ENCODE measurements around the gene TOX2. TPM values are rescaled to one million over a fixed set of nuclear protein-coding genes. Genes with fewer than 3 reads are reported as not detected.

Gene TOX2
- total RNA-seq, 1 experiment from 2014 or later = not detected

DNA sequence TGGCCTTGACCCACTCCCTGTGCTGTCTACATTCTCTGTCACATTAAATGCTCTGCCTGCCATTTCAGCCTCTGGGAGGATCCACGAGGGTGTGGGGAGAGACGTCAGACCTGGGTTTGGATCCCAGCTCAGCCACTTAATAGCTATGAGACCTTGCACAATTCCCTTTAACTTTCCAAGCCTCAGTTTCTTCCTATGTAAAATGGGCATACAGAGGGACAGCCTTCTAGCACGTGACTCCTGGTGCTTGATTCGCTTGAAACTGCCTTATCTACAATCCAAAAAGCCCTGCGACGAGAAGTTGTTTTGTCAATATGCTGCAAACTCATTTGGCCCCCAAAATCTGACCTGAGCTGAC lies 40.0 kb downstream of the TOX2 start:
- Histone ChIP-seq H3K27me3 (replicated peaks; ENCODE audit: control insufficient read depth, insufficient read depth, low read length) (no peaks in the 10 kb centered on the region), H3K4me3 (ENCODE audit: low read depth, low read length) (no peak overlapping the region), H3K9me3 (no peaks in the 10 kb centered on the region; the same call in 1 of the 2 replicates), H3K36me3 (ENCODE audit: control insufficient read depth, insufficient read depth, low read length) (no peaks in the 10 kb centered on the region), H3K4me1 (no peaks in the 10 kb centered on the region; the same call in 1 of the 2 replicates)
- POLR2A ChIA-PET = no interaction called here
- Mint-ChIP-seq H3K36me3 (ENCODE audit: insufficient read depth, unreplicated experiment) (no peaks in the 10 kb centered on the region), H3K4me3 (ENCODE audit: unreplicated experiment) (no peak overlapping the region), H3K9me3 (ENCODE audit: unreplicated experiment) (peaks cover 17% of the 10 kb centered on the region), H3K27ac (ENCODE audit: unreplicated experiment) (no peak overlapping the region), H3K4me1 (ENCODE audit: low read depth, unreplicated experiment) (no peaks in the 10 kb centered on the region), H3K27me3 (ENCODE audit: insufficient read depth, unreplicated experiment) (peaks cover 12% of the 10 kb centered on the region)
- no TSS peak for BruUV-seq (replicated peaks)
- DNase-seq = no peak
- TF ChIP-seq, protein P1, sequence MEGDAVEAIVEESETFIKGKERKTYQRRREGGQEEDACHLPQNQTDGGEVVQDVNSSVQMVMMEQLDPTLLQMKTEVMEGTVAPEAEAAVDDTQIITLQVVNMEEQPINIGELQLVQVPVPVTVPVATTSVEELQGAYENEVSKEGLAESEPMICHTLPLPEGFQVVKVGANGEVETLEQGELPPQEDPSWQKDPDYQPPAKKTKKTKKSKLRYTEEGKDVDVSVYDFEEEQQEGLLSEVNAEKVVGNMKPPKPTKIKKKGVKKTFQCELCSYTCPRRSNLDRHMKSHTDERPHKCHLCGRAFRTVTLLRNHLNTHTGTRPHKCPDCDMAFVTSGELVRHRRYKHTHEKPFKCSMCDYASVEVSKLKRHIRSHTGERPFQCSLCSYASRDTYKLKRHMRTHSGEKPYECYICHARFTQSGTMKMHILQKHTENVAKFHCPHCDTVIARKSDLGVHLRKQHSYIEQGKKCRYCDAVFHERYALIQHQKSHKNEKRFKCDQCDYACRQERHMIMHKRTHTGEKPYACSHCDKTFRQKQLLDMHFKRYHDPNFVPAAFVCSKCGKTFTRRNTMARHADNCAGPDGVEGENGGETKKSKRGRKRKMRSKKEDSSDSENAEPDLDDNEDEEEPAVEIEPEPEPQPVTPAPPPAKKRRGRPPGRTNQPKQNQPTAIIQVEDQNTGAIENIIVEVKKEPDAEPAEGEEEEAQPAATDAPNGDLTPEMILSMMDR (IDR thresholded peaks at IDR 0.05; ENCODE audit: insufficient read depth in 1 of 2, low read depth in 1 of 2, low read length in 1 of 2, severe bottlenecking in 1 of 2, unreplicated experiment in 1 of 2) = no peak
- intact Hi-C loops (cut with micrococcal nuclease; ENCODE audit: unreplicated experiment) = no loop called here
- CTCF ChIA-PET = no interaction called here

DNA sequence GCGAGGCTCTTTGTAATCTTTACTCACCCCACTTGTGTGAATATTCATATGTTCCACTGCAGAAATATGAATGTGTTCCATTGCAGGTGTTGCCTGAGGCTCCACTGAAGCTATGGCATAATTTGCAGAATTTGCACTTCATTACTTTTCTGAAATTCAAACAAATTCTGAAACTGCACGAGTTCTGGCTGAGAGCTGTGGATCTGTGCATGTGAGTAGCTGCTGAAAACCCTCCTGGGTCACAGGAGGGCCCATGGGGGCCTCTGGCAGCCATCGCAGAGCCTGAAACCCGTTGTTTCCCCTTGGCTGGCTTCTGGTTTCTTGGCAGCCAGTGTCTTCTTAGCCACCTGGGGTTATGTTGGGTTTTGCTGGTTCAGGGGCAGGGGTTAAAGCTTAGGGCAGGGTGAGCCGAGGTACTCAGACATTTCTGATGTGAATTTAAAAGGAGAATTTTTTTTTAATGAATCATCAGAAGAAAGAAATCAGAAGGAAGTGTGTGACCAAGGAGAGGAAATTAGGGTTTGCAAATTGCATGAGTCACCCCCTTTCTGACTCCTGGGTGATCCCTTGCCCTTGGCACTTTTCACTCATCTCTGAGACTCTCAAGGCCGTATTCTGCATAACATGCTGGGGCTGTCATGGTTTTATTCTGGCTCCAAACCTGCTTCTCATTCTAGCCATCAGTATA lies 40.6 kb downstream of the TOX2 start:
- Histone ChIP-seq H3K9me3 (no peaks in the 10 kb centered on the region; the same call in 1 of the 2 replicates), H3K27me3 (replicated peaks; ENCODE audit: control insufficient read depth, insufficient read depth, low read length) (no peaks in the 10 kb centered on the region), H3K36me3 (ENCODE audit: control insufficient read depth, insufficient read depth, low read length) (no peaks in the 10 kb centered on the region), H3K4me3 (ENCODE audit: low read depth, low read length) (no peak overlapping the region), H3K4me1 (no peaks in the 10 kb centered on the region; the same call in 1 of the 2 replicates)
- H3K4me3 Mint-ChIP-seq (ENCODE audit: unreplicated experiment) = no peak overlapping the region
- CTCF ChIA-PET = no interaction called here
- H3K27me3 Mint-ChIP-seq (ENCODE audit: insufficient read depth, unreplicated experiment) = peaks cover 11% of the 10 kb centered on the region
- DNase-seq = no peak
- no TSS peak for BruUV-seq (replicated peaks)
- TF ChIP-seq, protein P1 (IDR thresholded peaks at IDR 0.05; ENCODE audit: insufficient read depth in 1 of 2, low read depth in 1 of 2, low read length in 1 of 2, severe bottlenecking in 1 of 2, unreplicated experiment in 1 of 2) = no peak
- no peaks in the 10 kb centered on the region for H3K36me3 Mint-ChIP-seq (ENCODE audit: insufficient read depth, unreplicated experiment)
- no peak overlapping the region for H3K27ac Mint-ChIP-seq (ENCODE audit: unreplicated experiment)
- intact Hi-C loops (cut with micrococcal nuclease; ENCODE audit: unreplicated experiment) = no loop called here
- POLR2A ChIA-PET = no interaction called here
- H3K4me1 Mint-ChIP-seq (ENCODE audit: low read depth, unreplicated experiment) = no peaks in the 10 kb centered on the region
- peaks cover 17% of the 10 kb centered on the region for H3K9me3 Mint-ChIP-seq (ENCODE audit: unreplicated experiment)

DNA sequence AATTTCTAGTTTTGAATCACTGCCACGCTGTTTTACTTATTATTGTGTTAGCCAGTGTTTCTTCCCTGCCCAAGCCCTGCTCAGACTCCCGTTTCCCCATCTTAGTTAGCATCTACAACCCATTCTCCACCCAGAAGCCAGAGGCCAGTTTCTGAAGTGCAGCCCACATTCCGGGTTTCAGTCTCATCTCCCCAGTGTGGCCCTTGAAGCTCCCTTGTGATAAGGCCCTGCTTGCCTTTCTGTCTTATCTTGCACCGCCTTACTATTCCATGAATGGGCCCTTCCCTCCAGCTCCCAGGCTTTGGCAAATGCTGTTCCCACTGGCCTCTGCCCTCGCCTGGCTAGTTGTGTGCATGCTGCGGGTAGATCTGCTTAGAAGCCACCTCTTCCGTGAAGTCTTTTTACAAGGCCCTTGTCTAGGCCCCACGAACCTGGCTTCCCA lies 41.1 kb downstream of the TOX2 start:
- Histone ChIP-seq H3K27me3 (replicated peaks; ENCODE audit: control insufficient read depth, insufficient read depth, low read length) (no peaks in the 10 kb centered on the region), H3K4me1 (no peaks in the 10 kb centered on the region; the same call in 1 of the 2 replicates), H3K4me3 (ENCODE audit: low read depth, low read length) (no peak overlapping the region), H3K9me3 (no peaks in the 10 kb centered on the region; the same call in 1 of the 2 replicates), H3K36me3 (ENCODE audit: control insufficient read depth, insufficient read depth, low read length) (no peaks in the 10 kb centered on the region)
- TF ChIP-seq, protein P1 (IDR thresholded peaks at IDR 0.05; ENCODE audit: insufficient read depth in 1 of 2, low read depth in 1 of 2, low read length in 1 of 2, severe bottlenecking in 1 of 2, unreplicated experiment in 1 of 2) = no peak
- no TSS peak for BruUV-seq (replicated peaks)
- POLR2A ChIA-PET = no interaction called here
- intact Hi-C loops (cut with micrococcal nuclease; ENCODE audit: unreplicated experiment) = no loop called here
- Mint-ChIP-seq H3K27ac (ENCODE audit: unreplicated experiment) (no peak overlapping the region), H3K36me3 (ENCODE audit: insufficient read depth, unreplicated experiment) (no peaks in the 10 kb centered on the region), H3K4me3 (ENCODE audit: unreplicated experiment) (no peak overlapping the region), H3K27me3 (ENCODE audit: insufficient read depth, unreplicated experiment) (peaks cover 7% of the 10 kb centered on the region), H3K4me1 (ENCODE audit: low read depth, unreplicated experiment) (no peaks in the 10 kb centered on the region), H3K9me3 (ENCODE audit: unreplicated experiment) (peaks cover 17% of the 10 kb centered on the region)
- CTCF ChIA-PET = no interaction called here
- no peak for DNase-seq

Data from Caco-2 (cell line).